Endothelial cell of umbilical vein (primary cell): Measurements from ENCODE around the gene FTH1. TPM values are rescaled to one million over a fixed set of nuclear protein-coding genes. Genes with fewer than 3 reads are reported as not detected.

Experiments
- BruUV-seq: library from RNA; stranded (reverse); fragments of 400-500 nt; replicated peaks from 2 replicates; lab custom pipeline; 2021; lab: Mats Ljungman, UMichigan
- CTCF ChIA-PET: fragments of 300-600, 350-600 bp; sonication (Branson Sonifier 250); formaldehyde crosslinking; loops from one replicate; lab custom pipeline; 2021; ENCODE audit warnings: antibody characterized with exemption, inconsistent platforms; lab: Charles Lee
- POLR2A ChIA-PET: fragments of 300-600, 350-600 bp; sonication (Branson Sonifier 250); formaldehyde crosslinking; loops from one replicate; lab custom pipeline; 2021; ENCODE audit warnings: antibody characterized with exemption, inconsistent platforms; lab: Charles Lee
- DNase-seq: peaks from one replicate; pipeline ENCODE4 v3.0.0-alpha.2; 2011; ENCODE audit warnings: low read depth, low spot score
- FAIRE-seq: peaks from 2 replicates; lab custom pipeline; 2011; peaks lifted over from hg19 to GRCh38; lab: Jason Lieb, UNC
- H2AFZ ChIP-seq: 2 replicates; pipeline ENCODE4 v1.6.0; 2012; ENCODE audit warnings: low read depth, low read length, control low read depth, inconsistent platforms
- H3K27ac ChIP-seq: 2 replicates; pipeline ENCODE4 v1.5.1; 2011; ENCODE audit warnings: low read depth, mild to moderate bottlenecking, control low read depth, low read length, moderate library complexity; ENCODE audit not compliant: insufficient read depth
- H3K27me3 ChIP-seq, 2 experiments: 2 replicates each; pipeline versions ENCODE4 v1.6.0 to v1.6.1; 2011; ENCODE audit warnings: low read length in 2 of 2, mixed read lengths in 1 of 2; ENCODE audit not compliant: control insufficient read depth in 2 of 2, insufficient read depth in 2 of 2
- H3K36me3 ChIP-seq, 2 experiments: 2 replicates in 1 of 2; 3 replicates in 1 of 2; pipeline ENCODE4 v1.5.1; 2011; ENCODE audit warnings: low read length in 2 of 2, mild to moderate bottlenecking in 1 of 2, moderate library complexity in 1 of 2; ENCODE audit not compliant: control insufficient read depth in 2 of 2, insufficient read depth in 2 of 2; ENCODE audit errors: extremely low read depth in 1 of 2
- H3K4me1 ChIP-seq: 3 replicates; pipeline ENCODE4 v1.5.1; 2011; ENCODE audit warnings: mild to moderate bottlenecking, low read length; ENCODE audit not compliant: control insufficient read depth, insufficient read depth; ENCODE audit errors: extremely low read depth
- H3K4me2 ChIP-seq: 2 replicates; pipeline ENCODE4 v1.6.1; 2011; ENCODE audit warnings: low read length, control low read depth, mixed read lengths; ENCODE audit not compliant: insufficient read depth
- H3K4me3 ChIP-seq, 3 experiments: fragments of 200-600 bp in 1 of 3; sonication (generic), shearing (Covaris generic) in 1 of 3; replicated peaks in 1 of 3; 2 replicates each; pipeline ENCODE4 v1.5.1; 2011 to 2016; ENCODE audit warnings: control low read depth in 3 of 3, low read length in 3 of 3, mild to moderate bottlenecking in 2 of 3, inconsistent platforms in 1 of 3, low read depth in 1 of 3, moderate library complexity in 1 of 3; ENCODE audit not compliant: insufficient read depth in 1 of 3
- H3K79me2 ChIP-seq: 2 replicates; pipeline ENCODE4 v1.6.0; 2012; ENCODE audit warnings: low read length, inconsistent platforms; ENCODE audit not compliant: control insufficient read depth, insufficient read depth
- H3K9ac ChIP-seq: replicated peaks from 2 replicates; pipeline ENCODE3; 2011; ENCODE audit warnings: low read length, control low read depth; ENCODE audit not compliant: insufficient read depth; ENCODE audit errors: extremely low read depth
- H3K9me1 ChIP-seq: replicated peaks from 3 replicates; pipeline ENCODE4 v1.6.0; 2011; ENCODE audit warnings: mild to moderate bottlenecking, low read length; ENCODE audit not compliant: control insufficient read depth, insufficient read depth; ENCODE audit errors: extremely low read depth
- H3K9me3 ChIP-seq: replicated peaks from 2 replicates; pipeline ENCODE4 v1.5.1; 2012; ENCODE audit warnings: low read length, inconsistent platforms; ENCODE audit not compliant: control insufficient read depth, insufficient read depth
- H4K20me1 ChIP-seq: replicated peaks from 2 replicates; pipeline ENCODE3; 2011; ENCODE audit warnings: mild to moderate bottlenecking, low read length; ENCODE audit not compliant: control insufficient read depth, insufficient read depth; ENCODE audit errors: extremely low read depth
- CTCF ChIP-seq, 2 donors: IDR thresholded peaks; 1 replicate in 1 of 2; 2 replicates in 1 of 2; pipeline ENCODE4 v1.5.1; 2011; ENCODE audit warnings: low read length in 2 of 2, mild to moderate bottlenecking in 2 of 2, moderate library complexity in 2 of 2, control low read depth in 1 of 2, inconsistent platforms in 1 of 2, low read depth in 1 of 2; ENCODE audit not compliant: insufficient read depth in 1 of 2; ENCODE audit errors: extremely low read depth in 1 of 2
- EZH2 ChIP-seq: IDR thresholded peaks from 2 replicates; pipeline ENCODE4 v1.6.1; 2012; ENCODE audit warnings: borderline replicate concordance, low read depth, mild to moderate bottlenecking, moderate library complexity, low read length, inconsistent platforms; ENCODE audit not compliant: severe bottlenecking
- FOS ChIP-seq: IDR thresholded peaks from 2 replicates; pipeline ENCODE4 v1.6.1; 2011; ENCODE audit warnings: mild to moderate bottlenecking, low read length, moderate library complexity, borderline replicate concordance; ENCODE audit not compliant: insufficient read depth
- GATA2 ChIP-seq: IDR thresholded peaks from 2 replicates; pipeline ENCODE4 v1.7.0; 2011; ENCODE audit warnings: low read depth, mild to moderate bottlenecking, moderate library complexity, mixed read lengths, low read length; ENCODE audit not compliant: insufficient read length, insufficient read depth
- JUN ChIP-seq: IDR thresholded peaks from 2 replicates; pipeline ENCODE4 v1.6.1; 2011; ENCODE audit warnings: borderline replicate concordance, low read depth; ENCODE audit not compliant: insufficient read length, insufficient read depth
- MYC ChIP-seq: IDR thresholded peaks from one replicate; pipeline ENCODE4 v1.6.1; 2011; ENCODE audit warnings: mild to moderate bottlenecking, low read depth, low read length
- POLR2A ChIP-seq: IDR thresholded peaks from 2 replicates; pipeline ENCODE4 v1.6.1; 2012; ENCODE audit warnings: low read depth, mild to moderate bottlenecking, control low read depth, low read length
- POLR2AphosphoS5 ChIP-seq: IDR thresholded peaks from 2 replicates; pipeline ENCODE4 v1.6.1; 2012; ENCODE audit warnings: low read depth, mild to moderate bottlenecking, control low read depth, low read length, moderate library complexity; ENCODE audit not compliant: insufficient read depth
- dilution Hi-C: fragments of 300-500 bp; cut with MboI; formaldehyde crosslinking; loops from one replicate; pipeline ENCODE4 v1.15.0; 2019; ENCODE audit warnings: low sequenced_read_pairs; ENCODE audit not compliant: extremely low pct_ligation_motif_present
- intact Hi-C: fragments of 100-400 bp; cut with micrococcal nuclease; formaldehyde crosslinking; loops from one replicate; pipeline ENCODE4 v1.10.0; 2022
- polyA plus RNA-seq, 4 experiments: library from polyadenylated mRNA; depleted of rRNA in 3 of 4; stranded (reverse) in 3 of 4; unstranded in 1 of 4; fragments of >200 nt; gene quantifications; 2 replicates each; pipeline versions ENCODE4 v1.2.1 to v1.2.3, GENCODE V29; 2011 to 2012; ENCODE audit warnings: missing spikeins in 1 of 4
- total RNA-seq: library from RNA; stranded (reverse); gene quantifications from 2 replicates; pipeline ENCODE4 v1.2.3, GENCODE V29; 2021
- TF ChIP-seq, protein P1 (sequence below): IDR thresholded peaks from 2 replicates; pipeline ENCODE4 v1.6.1; 2011; ENCODE audit not compliant: insufficient read depth, insufficient read length

FTH1 gene
- total and polyA plus RNA-seq, 2 donors (not counting 3 experiments of a cell fraction or from before 2014, with no cell fraction given), result 1,177 to 2,501 TPM

- Histone ChIP-seq H3K36me3 (no peaks in the 10 kb centered on the region), H3K4me2 (no peak overlapping the region), H2AFZ (no peak overlapping the region), H3K4me3 (no peak overlapping the region), H3K9me3 (no peaks in the 10 kb centered on the region), H3K27ac (no peak overlapping the region), H3K9ac (no peak overlapping the region), H4K20me1 (no peaks in the 10 kb centered on the region), H3K79me2 (no peaks in the 10 kb centered on the region), H3K9me1 (no peaks in the 10 kb centered on the region), H3K4me1 (no peaks in the 10 kb centered on the region), H3K27me3 (peaks cover 13 to 14% of the 10 kb centered on the region in 2 experiments)
- dilution Hi-C loops, result loop anchor here (10.0 kb wide), 1 partner anchor 176 kb away; no protein-coding TSS in a partner anchor
- no TSS peak for BruUV-seq
- POLR2A ChIA-PET, result no interaction called here
- DNase-seq (no peak), FAIRE-seq (no peak)
- TF ChIP-seq GATA2, result no peak
- TF ChIP-seq, protein P1, sequence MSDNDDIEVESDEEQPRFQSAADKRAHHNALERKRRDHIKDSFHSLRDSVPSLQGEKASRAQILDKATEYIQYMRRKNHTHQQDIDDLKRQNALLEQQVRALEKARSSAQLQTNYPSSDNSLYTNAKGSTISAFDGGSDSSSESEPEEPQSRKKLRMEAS, result no peak
- TF ChIP-seq JUN, result no peak
- no peak for TF ChIP-seq MYC
- TF ChIP-seq EZH2, result no peak
- TF ChIP-seq POLR2A, result no peak
- no peak for TF ChIP-seq CTCF (IDR thresholded peaks at IDR 0.05; ENCODE audit: extremely low read depth in 1 of 2, insufficient read depth in 1 of 2, low read depth in 1 of 2, low read length in 2 of 2)
- no peak for TF ChIP-seq FOS
- no peak for TF ChIP-seq POLR2AphosphoS5
- intact Hi-C loops, result no loop called here
- CTCF ChIA-PET, result interaction anchor here (0.6 to 4.2 kb wide), 8 partner anchors 8 to 180 kb away, joined by 3 to 18 read pairs (median 4); no protein-coding TSS in a partner anchor
These were observed 38.8 kb downstream of the FTH1 start for GRCh38 chr11:61928606-61929005.
